Neuronal stem cell (in vitro differentiated cells): ENCODE results near the gene GALNS.

Source experiments
- DNase-seq: peaks from one replicate; pipeline ENCODE4 v3.0.0-alpha.2; 2013; ENCODE audit warnings: low spot score
- H2AFZ ChIP-seq: one replicate; pipeline ENCODE4 v1.6.1; 2013; ENCODE audit warnings: mild to moderate bottlenecking, low read length, inconsistent platforms
- H2AK5ac ChIP-seq: 2 replicates; pipeline ENCODE4 v1.6.1; 2013; ENCODE audit warnings: low read depth, mild to moderate bottlenecking, inconsistent platforms, low read length, moderate library complexity, mixed read lengths
- H2BK120ac ChIP-seq: 2 replicates; pipeline ENCODE4 v1.6.1; 2013; ENCODE audit warnings: low read depth, mild to moderate bottlenecking, inconsistent platforms, low read length, moderate library complexity, mixed read lengths
- H2BK12ac ChIP-seq: one replicate; pipeline ENCODE4 v1.6.1; 2013; ENCODE audit warnings: low read length, inconsistent platforms
- H2BK15ac ChIP-seq: 2 replicates; pipeline ENCODE4 v1.6.1; 2013; ENCODE audit warnings: mild to moderate bottlenecking, low read length, inconsistent platforms, mixed read lengths
- H2BK5ac ChIP-seq: one replicate; pipeline ENCODE4 v1.6.1; 2013; ENCODE audit warnings: inconsistent platforms, mild to moderate bottlenecking, low read length, moderate library complexity
- H3K14ac ChIP-seq: one replicate; pipeline ENCODE4 v1.6.1; 2013; ENCODE audit warnings: low read length, inconsistent platforms
- H3K18ac ChIP-seq: 2 replicates; pipeline ENCODE4 v1.6.1; 2013; ENCODE audit warnings: low read length, inconsistent platforms
- H3K23ac ChIP-seq: 2 replicates; pipeline ENCODE4 v1.6.1; 2013; ENCODE audit warnings: low read depth, mild to moderate bottlenecking, mixed read lengths, low read length, inconsistent platforms; ENCODE audit not compliant: poor library complexity
- H3K27ac ChIP-seq: replicated peaks from 3 replicates; pipeline ENCODE4 v1.5.1; 2013; ENCODE audit warnings: low read length, inconsistent platforms
- H3K27me3 ChIP-seq, 3 experiments: 2 replicates each; pipeline ENCODE4 v1.6.1; 2013; ENCODE audit warnings: low read length in 3 of 3, mild to moderate bottlenecking in 2 of 3, inconsistent platforms in 1 of 3, low read depth in 1 of 3, mixed read lengths in 1 of 3, moderate library complexity in 1 of 3; ENCODE audit not compliant: control insufficient read depth in 3 of 3, insufficient read depth in 3 of 3
- H3K36me3 ChIP-seq, 2 donors: replicated peaks in 1 of 2; 2 replicates each; pipeline ENCODE4 v1.6.1; 2013; ENCODE audit warnings: low read length in 2 of 2; ENCODE audit not compliant: control insufficient read depth in 2 of 2, insufficient read depth in 2 of 2
- H3K4ac ChIP-seq: 2 replicates; pipeline ENCODE4 v1.6.1; 2013; ENCODE audit warnings: inconsistent platforms, mild to moderate bottlenecking, low read length, moderate library complexity
- H3K4me1 ChIP-seq, 2 donors: 1 replicate in 1 of 2; 2 replicates in 1 of 2; pipeline ENCODE4 v1.6.1; 2013; ENCODE audit warnings: low read length in 2 of 2, low read depth in 1 of 2; ENCODE audit not compliant: control insufficient read depth in 2 of 2, insufficient read depth in 1 of 2
- H3K4me2 ChIP-seq: one replicate; pipeline ENCODE4 v1.6.1; 2013; ENCODE audit warnings: mild to moderate bottlenecking, low read length, inconsistent platforms; ENCODE audit not compliant: insufficient read depth, poor library complexity, severe bottlenecking
- H3K4me3 ChIP-seq, 2 donors: 2 replicates each; pipeline ENCODE4 v1.5.1; 2013; ENCODE audit warnings: low read length in 2 of 2, mild to moderate bottlenecking in 2 of 2, inconsistent platforms in 1 of 2, moderate library complexity in 1 of 2
- H3K79me1 ChIP-seq: one replicate; pipeline ENCODE4 v1.6.1; 2013; ENCODE audit warnings: low read depth, mild to moderate bottlenecking, inconsistent platforms, low read length, moderate library complexity
- H3K9ac ChIP-seq: one replicate; pipeline ENCODE4 v1.6.1; 2013; ENCODE audit warnings: mild to moderate bottlenecking, low read depth, low read length, inconsistent platforms; ENCODE audit not compliant: poor library complexity
- H3K9me3 ChIP-seq, 2 donors: replicated peaks in 1 of 2; 2 replicates each; pipeline versions ENCODE3 to v1.6.1; 2013; ENCODE audit warnings: low read length in 2 of 2, mild to moderate bottlenecking in 2 of 2, inconsistent platforms in 1 of 2, low read depth in 1 of 2, mixed read lengths in 1 of 2, moderate library complexity in 1 of 2; ENCODE audit not compliant: control insufficient read depth in 2 of 2, insufficient read depth in 1 of 2
- H4K8ac ChIP-seq: one replicate; pipeline ENCODE4 v1.6.1; 2013; ENCODE audit warnings: low read depth, mild to moderate bottlenecking, inconsistent platforms, low read length, moderate library complexity
- H4K91ac ChIP-seq: one replicate; pipeline ENCODE4 v1.6.1; 2013; ENCODE audit warnings: low read length, low read depth, mild to moderate bottlenecking, inconsistent platforms; ENCODE audit not compliant: poor library complexity
- WGBS, 2 donors: extraction: QIAGEN DNeasy Blood & Tissue Kit; methylation state at CpG; one replicate each; pipeline ENCODE4 v1.1.7; 2013; ENCODE audit warnings: missing lambda C conversion rate in 2 of 2, mixed read lengths in 1 of 2; ENCODE audit not compliant: insufficient read length in 2 of 2, insufficient replicate concordance in 1 of 2; ENCODE audit errors: extremely low coverage in 2 of 2; 5-methylcytosine and 5-hydroxymethylcytosine counted together

GALNS gene

GRCh38 chr16:88815227-88815626 is 41.5 kb downstream of the GALNS start:
- Histone ChIP-seq H4K91ac (no peak overlapping the region), H2AK5ac (peak overlapping the region; percentile 5), H3K79me1 (peaks cover 9% of the 10 kb centered on the region), H2BK15ac (peak overlapping the region; percentile 19), H3K27ac (no peak overlapping the region), H2BK5ac (no peak overlapping the region), H3K4ac (no peak overlapping the region), H3K14ac (no peak overlapping the region), H3K23ac (peak overlapping the region; percentile 46), H2BK12ac (no peak overlapping the region), H4K8ac (no peak overlapping the region), H2AFZ (no peak overlapping the region), H3K4me2 (no peak overlapping the region), H2BK120ac (no peak overlapping the region), H3K18ac (no peak overlapping the region), H3K4me1 (peaks cover 5 to 7% of the 10 kb centered on the region in 2 donors), H3K36me3 (peaks cover 3 to 4% of the 10 kb centered on the region in 2 donors), H3K27me3 (no peaks in the 10 kb centered on the region), H3K9me3 (peaks cover 0 to 8% of the 10 kb centered on the region in 2 donors), H3K4me3 (no peak overlapping the region), H3K9ac (no peak overlapping the region)
- no CpG with 5 or more reads among the region's 10 CpGs for WGBS, 2 donors
- no peak for DNase-seq

DNA sequence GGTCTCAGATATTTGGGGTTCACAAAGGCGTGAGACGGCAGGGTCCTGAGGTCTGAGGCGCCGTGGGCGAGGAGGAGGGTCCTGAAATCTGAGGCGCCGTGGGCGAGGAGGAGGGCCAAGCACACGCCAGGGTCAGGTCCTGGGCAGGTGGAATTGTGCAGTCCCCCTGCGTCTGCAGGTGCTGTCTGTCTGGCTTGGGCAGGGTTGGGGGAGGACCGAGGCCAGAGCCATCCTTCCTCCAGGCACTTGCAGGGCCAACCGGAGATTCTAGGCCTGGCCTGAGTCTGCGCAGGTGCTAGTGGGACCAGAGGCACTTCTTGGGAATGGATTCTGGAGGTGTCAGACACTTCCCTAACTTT is 42.6 kb downstream of the GALNS start:
- H2AK5ac ChIP-seq, result peak overlapping the region; percentile 66
- H3K14ac ChIP-seq, result peak overlapping the region; percentile 47
- no peaks in the 10 kb centered on the region for H3K27me3 ChIP-seq
- no peak overlapping the region for H4K8ac ChIP-seq
- no peak overlapping the region for H2BK15ac ChIP-seq
- no peak overlapping the region for H3K4ac ChIP-seq
- no peak overlapping the region for H2BK5ac ChIP-seq
- no peak overlapping the region for H2AFZ ChIP-seq
- peaks cover 12 to 15% of the 10 kb centered on the region in 2 donors for H3K36me3 ChIP-seq
- H3K79me1 ChIP-seq, result peaks cover 17% of the 10 kb centered on the region
- peaks cover 0 to 8% of the 10 kb centered on the region in 2 donors for H3K9me3 ChIP-seq
- no peak for DNase-seq
- H3K4me3 ChIP-seq, result no peak overlapping the region
- no peak overlapping the region for H3K4me2 ChIP-seq
- peak overlapping the region; percentile 67 for H3K9ac ChIP-seq
- H2BK120ac ChIP-seq, result no peak overlapping the region
- H2BK12ac ChIP-seq, result no peak overlapping the region
- WGBS, 2 donors, result no CpG with 5 or more reads among the region's 13 CpGs
- no peak overlapping the region for H3K18ac ChIP-seq
- no peak overlapping the region for H3K27ac ChIP-seq
- peaks cover 10 to 11% of the 10 kb centered on the region in 2 donors for H3K4me1 ChIP-seq
- H4K91ac ChIP-seq, result no peak overlapping the region
- peak overlapping the region; percentile 52 for H3K23ac ChIP-seq

DNA sequence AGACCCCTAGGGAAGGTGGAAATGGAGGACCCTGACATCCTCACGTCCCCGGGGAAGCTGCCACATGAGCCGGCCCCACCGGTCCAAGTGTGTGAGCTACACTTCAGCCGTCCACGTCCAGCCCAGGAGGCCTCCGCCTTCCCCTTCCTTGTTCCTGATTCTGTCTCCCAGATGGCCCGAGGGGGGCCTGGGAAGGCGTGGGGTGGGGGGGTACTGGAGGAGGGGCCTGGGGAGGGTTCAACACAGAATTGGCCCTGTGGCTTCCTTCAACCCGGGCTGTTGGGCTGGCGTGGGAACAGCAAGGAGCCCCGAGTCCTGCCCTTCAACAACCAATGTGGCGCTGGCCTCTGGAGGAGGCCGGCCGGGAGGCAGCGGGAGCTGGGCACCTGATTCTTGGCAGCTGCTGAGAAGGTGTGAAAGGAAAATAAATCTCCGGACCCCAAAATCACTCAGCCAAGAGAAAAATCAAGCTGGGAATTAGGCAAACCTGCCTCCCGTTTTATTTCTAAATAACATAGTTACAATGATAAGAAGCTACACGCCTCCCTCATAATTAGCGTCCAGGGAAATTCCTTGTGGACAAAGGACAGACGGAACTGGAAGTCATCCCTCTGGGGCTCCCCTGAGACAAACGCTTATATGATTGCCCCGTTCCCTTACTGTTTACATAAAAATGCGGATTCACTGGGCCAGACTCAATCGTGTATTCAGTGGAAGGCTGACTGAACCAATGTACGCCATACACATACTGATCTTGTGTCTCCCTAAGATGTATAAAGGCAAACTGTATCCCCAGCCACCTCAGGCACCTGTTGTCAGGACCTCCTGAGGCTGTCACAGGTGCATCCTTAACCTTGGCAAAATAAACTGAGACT is 43.2 kb downstream of the GALNS start:
- H3K14ac ChIP-seq, result no peak overlapping the region
- H3K4me1 ChIP-seq, result peaks cover 10 to 11% of the 10 kb centered on the region in 2 donors
- H2BK120ac ChIP-seq, result no peak overlapping the region
- no peak for DNase-seq
- peaks cover 17% of the 10 kb centered on the region for H3K79me1 ChIP-seq
- peaks cover 18 to 20% of the 10 kb centered on the region in 2 donors for H3K36me3 ChIP-seq
- H2BK15ac ChIP-seq, result no peak overlapping the region
- H3K18ac ChIP-seq, result peak overlapping the region; percentile 85
- no peak overlapping the region for H3K4me2 ChIP-seq
- peak overlapping the region; percentile 2 for H4K91ac ChIP-seq
- no peak overlapping the region for H3K4ac ChIP-seq
- H2BK5ac ChIP-seq, result no peak overlapping the region
- no peak overlapping the region for H2BK12ac ChIP-seq
- peak overlapping the region; percentile 100 for H2AK5ac ChIP-seq
- H3K9me3 ChIP-seq, result peaks cover 0 to 8% of the 10 kb centered on the region in 2 donors
- no peaks in the 10 kb centered on the region for H3K27me3 ChIP-seq
- no peak overlapping the region for H3K4me3 ChIP-seq
- no peak overlapping the region for H4K8ac ChIP-seq
- H2AFZ ChIP-seq, result no peak overlapping the region
- no peak overlapping the region for H3K9ac ChIP-seq
- H3K27ac ChIP-seq, result no peak overlapping the region
- no CpG with 5 or more reads among the region's 26 CpGs for WGBS, 2 donors
- H3K23ac ChIP-seq, result peak overlapping the region; percentile 52

DNA sequence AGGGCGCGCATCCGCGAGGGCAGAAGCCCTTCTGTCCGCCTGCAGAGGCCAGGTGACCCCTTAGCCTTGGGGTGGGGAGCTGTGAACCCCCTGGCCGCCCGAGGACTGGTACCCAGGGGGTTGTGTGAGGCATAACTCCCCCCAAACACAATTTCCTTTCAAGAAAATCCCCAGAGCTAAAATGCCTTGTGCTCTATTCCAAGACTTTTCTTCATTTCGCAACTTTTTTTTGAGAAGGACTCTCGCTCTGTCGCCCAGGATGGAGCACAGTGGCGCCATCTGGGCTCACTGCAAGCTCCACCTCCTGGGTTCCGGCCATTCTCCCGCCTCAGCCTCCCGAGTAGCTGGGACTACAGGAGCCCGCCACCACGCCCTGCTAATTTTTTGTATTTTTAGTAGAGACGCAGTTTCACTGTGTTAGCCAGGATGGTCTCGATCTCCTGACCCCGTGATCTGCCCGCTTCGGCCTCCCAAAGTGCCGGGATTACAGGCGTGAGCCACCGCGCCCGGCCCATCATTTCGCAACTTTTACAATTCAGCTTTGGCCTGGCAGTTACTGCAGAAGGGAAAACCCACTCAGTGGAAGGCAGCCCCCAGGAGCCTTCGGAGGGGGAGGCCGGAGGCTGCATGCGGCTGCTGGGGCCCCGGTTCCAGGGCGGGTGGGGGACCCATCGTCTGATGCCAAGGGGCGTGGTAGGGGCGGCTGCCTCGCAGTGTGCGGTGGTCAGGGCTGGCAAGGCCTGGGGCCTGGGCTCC is 44.1 kb downstream of the GALNS start:
- no peak for DNase-seq
- Histone ChIP-seq H3K18ac (peak overlapping the region; percentile 99), H2AK5ac (peak overlapping the region; percentile 100), H2BK15ac (peak overlapping the region; percentile 99), H2BK12ac (no peak overlapping the region), H3K36me3 (peaks cover 26 to 28% of the 10 kb centered on the region in 2 donors), H3K27me3 (no peaks in the 10 kb centered on the region), H3K4me1 (peaks cover 10 to 11% of the 10 kb centered on the region in 2 donors), H3K4me3 (peak overlapping the region; percentile 77 to 78), H3K27ac (peak overlapping the region; percentile 94), H3K4me2 (peak overlapping the region; percentile 85), H2BK5ac (peak overlapping the region; percentile 100), H3K4ac (no peak overlapping the region), H3K23ac (peak overlapping the region; percentile 100), H2BK120ac (no peak overlapping the region), H3K9me3 (peaks cover 0 to 8% of the 10 kb centered on the region in 2 donors), H4K91ac (peak overlapping the region; percentile 2), H2AFZ (peak overlapping the region; percentile 95), H3K14ac (no peak overlapping the region), H4K8ac (peak overlapping the region; percentile 29), H3K79me1 (peaks cover 19% of the 10 kb centered on the region), H3K9ac (peak overlapping the region; percentile 96)
- no CpG with 5 or more reads among the region's 37 CpGs for WGBS, 2 donors
